Stimulated activated CD8-positive, alpha-beta memory T cell treated with anti-CD3 and anti-CD28 coated beads, Interleukin-7, amount 100 ng/mL, for 1 hour (primary cell): ENCODE data around the gene ARL15.

Experiments
- DNase-seq, 2 donors: peaks; one replicate each; pipeline ENCODE4 v3.0.0-alpha.2; 2020; ENCODE audit warnings: low read depth in 2 of 2

The ARL15 gene

GRCh38 chr5:54040018-54040417 lies 270.4 kb downstream of the ARL15 start:
- DNase-seq = no peak

DNA sequence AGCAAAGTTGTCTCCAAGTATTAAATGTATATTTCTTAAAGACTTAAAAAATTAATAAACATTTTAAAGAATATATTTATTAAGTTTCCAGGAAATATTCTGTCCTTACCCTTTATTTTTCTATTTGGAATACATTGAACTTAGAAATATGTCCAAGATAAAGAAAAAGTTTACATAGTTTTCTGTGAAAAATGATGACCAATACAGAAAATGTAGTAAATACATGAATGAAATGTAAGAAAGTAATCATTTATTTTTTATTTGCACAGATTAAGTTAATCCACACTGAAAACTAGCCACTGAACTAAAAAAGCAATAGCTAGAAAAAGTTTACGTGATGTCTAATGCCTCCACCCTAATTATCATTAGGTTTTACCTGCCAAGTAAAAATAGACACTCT lies 273.2 kb downstream of the ARL15 start:
- no peak for DNase-seq

- no peak for DNase-seq
These were observed 279.4 kb downstream of the ARL15 start for GRCh38 chr5:54030981-54031380.

DNA sequence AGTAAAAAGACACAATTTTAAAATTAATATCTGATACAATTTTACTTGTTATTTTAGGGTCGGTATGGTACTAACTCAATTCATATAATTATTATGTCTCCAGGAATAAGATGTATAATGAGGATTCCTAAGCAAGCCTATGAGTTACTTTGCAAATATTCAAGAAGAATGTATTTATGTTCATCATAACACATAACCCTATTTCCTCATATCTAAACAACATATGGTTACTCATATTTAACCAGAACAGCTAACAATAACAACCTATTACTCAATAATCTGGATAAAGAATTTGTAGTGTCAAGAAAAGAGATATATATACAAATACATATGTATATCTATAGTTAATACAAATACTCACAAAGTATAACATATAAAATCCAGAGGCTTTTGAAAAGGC lies 285.9 kb downstream of the ARL15 start:
- DNase-seq = no peak

GRCh38 chr5:54022223-54022622 lies 288.1 kb downstream of the ARL15 start:
- no peak for DNase-seq

DNA sequence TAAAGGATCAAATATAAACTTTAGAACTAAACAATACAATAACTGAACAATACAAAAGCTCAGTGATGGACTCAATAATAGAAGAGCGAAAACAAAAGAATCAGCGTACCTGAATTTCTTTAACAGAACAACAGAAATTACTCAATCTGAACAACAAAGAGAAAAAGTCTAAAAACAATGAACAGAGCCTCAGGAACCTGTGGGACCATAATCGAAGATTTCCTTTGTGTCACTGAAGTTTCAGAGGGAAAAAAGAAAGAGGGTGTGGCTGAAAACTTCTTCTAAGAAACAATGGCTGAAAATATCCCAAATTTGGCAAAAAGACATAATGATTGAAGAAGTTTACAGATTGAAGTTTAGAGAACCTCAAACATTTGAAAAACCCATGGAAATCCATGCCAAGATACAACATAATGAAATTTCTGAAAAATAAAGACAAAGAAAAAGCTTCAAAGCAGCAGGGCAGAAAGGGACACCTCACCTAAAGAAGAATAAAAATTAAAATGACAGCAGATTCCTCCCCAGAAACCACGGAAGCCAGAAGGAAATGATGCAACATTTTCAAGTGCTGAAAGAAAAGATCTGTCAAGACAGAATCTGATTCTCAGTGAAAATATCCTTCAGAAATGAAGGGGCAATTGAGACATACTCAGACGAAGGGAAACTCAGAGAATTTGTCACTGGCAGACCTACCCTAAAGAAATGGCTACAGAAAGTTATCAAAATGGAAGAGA lies 288.8 kb downstream of the ARL15 start:
- DNase-seq = no peak

- DNase-seq = no peak
These were observed 291.9 kb downstream of the ARL15 start for GRCh38 chr5:54018438-54018837.

GRCh38 chr5:54017580-54017979 lies 292.8 kb downstream of the ARL15 start:
- no peak for DNase-seq

DNA sequence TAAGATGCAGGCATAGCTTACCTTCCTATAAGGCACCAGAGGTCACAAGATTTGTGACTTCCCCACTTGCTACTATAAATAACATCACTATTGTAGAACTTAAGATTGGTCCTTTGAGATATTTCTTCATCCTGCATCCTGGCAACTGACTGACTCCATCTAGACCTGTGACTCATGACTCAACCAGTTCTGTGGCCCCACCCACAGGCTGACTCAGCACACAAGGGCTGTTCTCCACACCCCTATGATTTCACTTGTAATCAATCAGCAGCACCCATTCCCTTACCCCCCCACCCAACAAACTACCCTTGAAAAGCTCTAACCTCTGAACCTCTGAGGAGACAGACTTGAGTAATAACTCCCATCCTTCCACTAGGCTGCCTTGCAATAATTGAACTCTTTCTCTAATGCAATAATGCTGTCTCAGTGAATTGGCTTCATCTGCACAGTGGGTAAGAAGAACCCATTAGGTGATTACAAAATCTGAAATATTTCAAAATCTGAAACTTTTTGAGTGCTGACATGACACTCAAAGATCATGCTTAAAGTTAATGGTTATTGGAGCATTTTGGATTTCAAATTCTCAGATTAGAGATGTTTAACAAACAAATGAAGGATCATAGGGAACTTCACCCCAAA lies 296.7 kb downstream of the ARL15 start:
- no peak for DNase-seq

DNA sequence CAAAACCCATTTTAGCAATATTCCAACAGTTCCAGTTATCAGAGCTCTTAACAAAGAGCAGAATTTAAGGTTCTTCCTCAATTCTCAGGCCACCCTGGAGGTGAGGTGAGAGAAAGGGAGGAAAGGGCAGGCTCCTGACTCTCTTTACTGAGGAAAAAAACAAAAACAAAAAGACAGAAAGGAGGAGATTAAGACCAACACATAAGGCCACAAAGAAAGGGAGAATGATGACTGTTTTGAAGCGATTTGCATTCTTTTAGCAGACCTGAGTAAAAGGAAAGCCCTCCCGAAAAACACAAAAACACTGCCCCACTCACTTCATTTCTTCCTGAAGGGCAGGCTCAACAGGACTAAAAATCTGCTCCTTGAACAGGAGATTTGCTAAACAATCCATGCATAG lies 300.5 kb downstream of the ARL15 start:
- no peak for DNase-seq

- no peak for DNase-seq
These were observed 301.0 kb downstream of the ARL15 start for GRCh38 chr5:54009357-54009756.

- DNase-seq = no peak
These were observed 302.3 kb downstream of the ARL15 start for GRCh38 chr5:54007827-54008777.

- DNase-seq = no peak
These were observed 305.7 kb downstream of the ARL15 start for GRCh38 chr5:54004697-54005096.

DNA sequence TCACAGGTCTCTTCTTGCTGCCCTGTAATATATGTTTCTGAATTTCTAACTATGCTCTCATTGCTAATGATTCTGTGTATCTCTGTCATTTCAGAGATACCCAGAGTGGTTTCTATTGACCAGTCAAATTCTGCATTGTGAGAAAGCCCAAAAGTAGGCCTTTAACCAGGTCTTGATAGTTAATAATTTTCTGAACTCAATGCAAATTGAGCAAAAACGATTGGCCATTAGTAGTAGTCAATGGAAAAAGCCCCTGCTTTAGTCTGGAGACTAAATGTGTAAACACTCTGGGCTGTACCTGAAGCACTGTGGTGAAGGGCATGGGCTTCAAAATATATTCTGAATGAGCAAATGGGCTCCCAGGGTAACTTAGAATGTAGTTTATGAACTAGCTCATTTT lies 307.6 kb downstream of the ARL15 start:
- no peak for DNase-seq

- DNase-seq = no peak
These were observed 308.2 kb downstream of the ARL15 start for GRCh38 chr5:54001976-54002775.

DNA sequence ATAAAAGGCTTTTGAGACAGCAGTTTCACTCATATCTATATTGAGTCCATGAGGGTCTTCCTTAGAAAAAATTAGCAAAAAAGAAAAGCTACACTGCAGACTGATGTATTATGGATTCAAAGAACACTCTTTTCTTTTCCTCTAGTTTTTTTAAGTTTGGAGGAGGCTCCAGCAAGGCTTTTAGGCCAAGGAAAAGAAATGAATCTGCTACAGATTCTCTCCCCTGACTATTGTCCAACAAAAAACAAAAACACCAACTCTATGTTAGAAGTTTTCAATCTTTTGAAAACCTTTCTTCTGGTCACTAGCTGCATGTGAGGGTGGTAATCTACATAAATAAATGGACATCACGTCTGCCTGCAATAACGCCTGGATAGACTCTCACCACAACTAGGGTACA lies 310.4 kb downstream of the ARL15 start:
- no peak for DNase-seq

DNA sequence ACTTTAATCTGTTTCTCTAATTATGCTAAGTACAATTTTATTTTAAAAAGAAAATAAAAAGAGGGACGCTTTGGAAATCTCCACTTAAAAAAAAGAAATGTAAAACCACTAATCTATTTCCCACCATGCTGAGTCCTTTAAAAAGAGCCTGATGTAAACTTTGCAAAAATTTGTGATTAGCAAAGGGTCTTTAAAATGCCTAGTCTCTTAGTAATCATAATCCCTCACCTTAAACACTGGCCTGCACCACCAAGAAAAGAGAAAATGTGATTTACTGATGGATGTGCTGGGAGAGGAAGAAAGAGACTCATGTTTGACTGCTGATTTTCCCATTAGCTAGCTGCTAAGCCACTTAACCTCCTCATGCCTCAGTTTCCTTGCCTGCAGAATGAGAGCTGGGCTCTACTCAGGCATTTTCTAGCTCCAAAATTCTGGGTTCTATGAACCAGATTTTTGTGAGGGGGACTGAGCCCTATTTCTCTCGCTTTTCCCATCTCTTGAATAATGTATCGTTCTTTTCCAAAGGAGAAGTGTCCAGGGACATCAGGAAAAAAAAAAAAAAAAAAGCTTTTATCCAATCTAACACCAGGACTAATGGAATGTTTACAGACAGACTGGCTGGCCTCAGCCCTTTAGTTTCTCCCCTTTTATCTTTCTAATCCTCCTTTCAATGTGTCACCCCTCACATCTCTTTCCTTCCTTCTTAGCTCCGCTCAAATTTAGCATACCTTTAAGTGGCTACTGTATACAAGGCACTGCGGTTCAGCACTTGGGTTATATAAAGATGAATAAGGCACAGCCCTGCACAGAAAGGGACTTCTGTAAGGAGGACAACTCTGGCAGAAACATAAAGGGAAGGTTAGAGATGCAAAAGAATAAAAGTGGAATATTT lies 312.4 kb downstream of the ARL15 start:
- no peak for DNase-seq

DNA sequence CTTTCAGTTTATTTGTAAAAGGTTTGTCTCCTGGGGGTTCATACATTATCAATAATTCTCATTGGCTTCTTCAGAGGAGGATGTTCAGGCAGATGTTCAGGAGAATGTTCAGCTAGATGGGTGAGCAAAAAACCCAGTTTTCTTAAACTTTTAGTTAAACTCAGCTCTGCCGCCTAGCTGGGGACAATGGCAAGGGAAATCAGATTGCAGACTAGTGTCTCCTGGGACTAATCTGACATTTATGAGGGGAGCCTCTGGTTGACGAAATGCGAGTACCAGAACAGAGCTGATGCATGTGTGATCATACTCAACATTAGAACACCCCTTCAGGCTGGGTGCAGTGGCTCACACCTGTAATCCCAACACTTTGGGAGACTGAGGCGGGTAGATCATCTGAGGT lies 314.4 kb downstream of the ARL15 start:
- no peak for DNase-seq

GRCh38 chr5:53994148-53994547 lies 316.2 kb downstream of the ARL15 start:
- no peak for DNase-seq

DNA sequence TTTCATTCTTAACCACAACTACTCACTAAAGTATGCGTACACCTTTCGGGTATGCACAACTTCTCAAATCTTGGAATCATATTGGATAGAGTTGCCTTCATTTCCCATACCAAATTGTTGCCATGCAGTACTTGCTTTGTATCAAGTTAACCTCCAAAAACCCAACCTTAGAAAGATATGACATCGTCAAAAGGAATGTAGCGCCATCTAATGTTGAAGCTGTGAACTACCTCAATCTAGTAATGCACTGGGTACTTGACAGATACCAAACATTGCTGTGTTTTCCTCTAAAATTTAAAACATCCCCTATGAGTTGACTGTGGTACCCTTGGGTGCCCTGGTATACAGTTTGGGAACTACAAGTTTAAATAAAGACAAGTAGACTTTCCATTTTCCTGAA lies 318.4 kb downstream of the ARL15 start:
- no peak for DNase-seq

- DNase-seq = no peak
These were observed 323.3 kb downstream of the ARL15 start for GRCh38 chr5:53987101-53987500.
